ENCODE results near the gene ATXN2L. TPM values are rescaled to one million over a fixed set of nuclear protein-coding genes. Genes with fewer than 3 reads are reported as not detected.

ATXN2L gene
- total RNA-seq, 1 donor from 2014 or later: 313 TPM

Other genes with a start within 250 kb of the ATXN2L start
- 0.37 and 0.63 TPM in 2 replicates for gene SULT1A2, start 225.9 kb upstream of the ATXN2L start, total RNA-seq
- gene SULT1A1, start 213.0 kb upstream of the ATXN2L start, total RNA-seq: 5.8 and 6.4 TPM in 2 replicates
- gene NPIPB8, start 184.9 kb upstream of the ATXN2L start, total RNA-seq: 1.6 and 1.9 TPM in 2 replicates
- 740 and 753 TPM in 2 replicates for gene EIF3C, start 111.5 kb upstream of the ATXN2L start, total RNA-seq
- gene NPIPB9, start 71.2 kb upstream of the ATXN2L start, total RNA-seq: 5.2 and 5.4 TPM in 2 replicates
- gene TUFM, start 23.3 kb downstream of the ATXN2L start, total RNA-seq: 137 and 142 TPM in 2 replicates
- gene SH2B1, start 40.8 kb downstream of the ATXN2L start, total RNA-seq: 55.0 and 61.0 TPM in 2 replicates
- gene ATP2A1, start 55.5 kb downstream of the ATXN2L start, total RNA-seq: 1.3 and 1.4 TPM in 2 replicates
- 23.9 and 24.9 TPM in 2 replicates for gene RABEP2, start 102.2 kb downstream of the ATXN2L start, total RNA-seq
- not detected in 2 replicates for gene CD19, start 109.0 kb downstream of the ATXN2L start, total RNA-seq
- gene NFATC2IP, start 127.9 kb downstream of the ATXN2L start, total RNA-seq: 122 and 130 TPM in 2 replicates
- 26.5 and 32.1 TPM in 2 replicates for gene SPNS1, start 151.8 kb downstream of the ATXN2L start, total RNA-seq
- gene LAT, start 162.1 kb downstream of the ATXN2L start, total RNA-seq: 359 and 362 TPM in 2 replicates

Data from T-helper 1 cell treated with Interleukin-12 subunit alpha and Interleukin-12 subunit beta and Interleukin-4 antibody, amounts not matched to agents 30 ng/mL and 1 ng/mL, for 36 hours (primary cell).